Measurements from ENCODE around the gene PPP2R5C.
"Not testable (repeated sequence)": the region's sequence is repeated elsewhere in the genome, so short reads cannot be mapped to it uniquely, and the experiment has no call there.

PPP2R5C gene

GRCh38 chr14:101761032-101761880 lies at the start of gene PPP2R5C:
TSS of gene PPP2R5C (plus strand) at chr14:101761709. CDS start at chr14:101761894, 185 bp downstream.
- DNase-seq, result peak; percentile 82 to 87

DNA sequence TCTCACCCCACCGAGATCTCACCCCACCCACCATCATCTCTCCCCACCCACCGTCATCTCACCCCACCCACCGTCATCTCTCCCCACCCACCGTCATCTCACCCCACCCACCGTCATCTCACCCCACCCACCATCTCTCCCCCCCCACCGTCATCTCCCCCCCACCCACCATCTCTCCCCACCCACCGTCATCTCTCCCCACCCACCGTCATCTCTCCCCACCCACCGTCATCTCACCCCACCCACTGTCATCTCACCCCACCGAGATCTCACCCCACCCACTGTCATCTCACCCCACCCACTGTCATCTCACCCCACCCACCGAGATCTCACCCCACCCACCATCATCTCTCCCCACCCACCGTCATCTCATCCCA lies 49.7 kb upstream of the PPP2R5C start:
- not testable (repeated sequence) for DNase-seq

DNA sequence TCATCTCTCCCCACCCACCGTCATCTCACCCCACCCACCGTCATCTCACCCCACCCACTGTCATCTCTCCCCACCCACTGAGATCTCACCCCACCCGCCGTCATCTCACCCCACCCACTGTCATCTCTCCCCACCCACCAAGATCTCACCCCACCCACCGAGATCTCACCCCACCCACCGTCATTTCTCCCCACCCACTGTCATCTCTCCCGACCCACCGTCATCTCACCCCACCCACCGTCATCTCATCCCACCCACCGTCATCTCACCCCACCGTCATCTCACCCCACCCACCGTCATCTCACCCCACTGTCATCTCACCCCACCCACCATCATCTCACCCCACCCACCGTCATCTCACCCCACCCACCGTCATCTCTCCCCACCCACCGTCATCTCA lies 49.2 kb upstream of the PPP2R5C start:
- DNase-seq, result not testable (repeated sequence)

DNA sequence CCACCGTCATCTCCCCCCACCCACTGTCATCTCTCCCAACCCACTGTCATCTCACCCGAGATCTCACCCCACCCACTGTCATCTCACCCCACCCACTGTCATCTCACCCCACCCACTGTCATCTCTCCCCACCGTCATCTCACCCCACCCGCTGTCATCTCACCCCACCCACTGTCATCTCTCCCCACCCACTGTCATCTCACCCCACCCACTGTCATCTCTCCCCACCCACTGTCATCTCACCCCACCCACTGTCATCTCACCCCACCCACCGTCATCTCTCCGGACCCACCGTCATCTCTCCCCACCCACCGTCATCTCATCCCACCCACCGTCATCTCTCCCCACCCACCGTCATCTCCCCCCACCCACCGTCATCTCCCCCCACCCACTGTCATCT lies 48.4 kb upstream of the PPP2R5C start:
- DNase-seq, result not testable (repeated sequence)

DNA sequence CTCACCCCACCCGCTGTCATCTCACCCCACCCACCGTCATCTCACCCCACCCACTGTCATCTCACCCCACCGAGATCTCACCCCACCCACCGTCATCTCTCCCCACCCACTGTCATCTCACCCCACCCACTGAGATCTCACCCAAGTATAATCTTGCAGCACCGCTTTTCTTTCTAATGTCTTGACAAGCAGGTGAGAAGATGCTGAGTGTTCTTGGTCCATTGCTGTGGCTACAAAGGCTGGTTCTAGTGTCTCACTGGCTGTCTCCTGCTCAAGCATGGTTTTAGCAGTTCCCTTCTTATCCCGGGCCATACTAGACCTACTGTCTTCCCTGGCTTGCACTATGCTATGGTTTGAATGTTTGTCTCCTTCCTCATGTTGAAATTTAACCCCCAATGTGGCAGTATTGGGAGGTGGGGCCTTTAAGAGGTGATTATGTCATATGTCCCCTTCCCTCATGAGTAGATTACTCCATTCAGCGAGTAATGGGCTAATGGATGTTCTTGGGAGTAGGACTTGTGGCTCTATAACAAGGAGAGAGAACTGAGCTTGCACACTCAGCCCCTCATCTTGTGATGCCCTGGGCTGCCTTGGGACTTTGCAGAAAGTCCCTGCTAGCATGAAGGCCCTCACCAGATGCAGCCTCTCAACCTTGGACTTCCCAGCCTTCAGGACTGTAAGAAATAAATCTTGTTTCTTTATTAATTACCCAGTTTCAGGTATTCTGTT lies 47.7 kb upstream of the PPP2R5C start:
- DNase-seq, result no peak

GRCh38 chr14:101714394-101714793 lies 47.1 kb upstream of the PPP2R5C start:
- no peak for DNase-seq

GRCh38 chr14:101715210-101716076 lies 46.1 kb upstream of the PPP2R5C start:
- DNase-seq, result no peak

- no peak for DNase-seq
Observed at GRCh38 chr14:101716077-101716950, 45.2 kb upstream of the PPP2R5C start.

GRCh38 chr14:101716956-101717662 lies 44.4 kb upstream of the PPP2R5C start:
- no peak for DNase-seq

DNA sequence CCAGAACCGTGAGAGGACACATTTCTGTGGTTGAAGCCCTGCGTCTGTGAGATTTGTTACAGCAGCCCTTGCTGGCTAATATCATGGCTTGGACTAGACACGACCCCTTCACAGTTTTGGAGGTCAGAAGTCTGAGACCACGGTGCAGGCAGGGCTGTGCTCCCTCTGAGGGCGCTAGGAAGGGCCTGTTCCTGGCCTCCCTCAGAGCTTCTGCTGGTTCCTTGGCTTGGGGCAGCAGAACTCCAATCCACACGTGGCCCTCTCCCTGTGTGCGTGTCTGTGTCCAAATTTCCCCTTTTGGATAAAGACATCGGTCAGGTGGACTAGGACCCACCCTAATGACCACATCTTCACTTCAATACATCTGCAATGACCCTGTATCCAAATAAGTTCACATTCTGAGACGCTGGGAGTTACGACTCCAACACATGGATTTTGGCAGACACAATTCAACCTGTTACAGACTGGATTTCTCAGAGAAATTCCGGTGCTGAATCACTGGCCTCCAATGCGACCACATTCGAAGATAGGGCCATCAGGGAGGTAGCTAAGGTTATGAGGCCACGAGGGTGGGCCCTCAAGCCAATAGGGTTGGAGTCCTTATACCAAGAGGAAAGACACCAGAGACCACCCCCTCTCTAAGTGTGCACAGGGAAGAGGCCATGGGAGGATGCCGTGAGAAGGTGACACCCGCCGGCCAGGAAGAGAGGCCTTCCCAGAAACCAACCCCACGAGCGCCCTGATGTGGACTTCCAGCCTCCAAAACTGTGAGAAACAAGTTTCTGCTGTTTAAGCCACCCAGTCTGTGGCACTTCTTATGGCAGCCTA lies 43.6 kb upstream of the PPP2R5C start:
- no peak for DNase-seq

- DNase-seq, result no peak
Observed at GRCh38 chr14:101719045-101719645, 42.4 kb upstream of the PPP2R5C start.

GRCh38 chr14:101719708-101720107 lies 41.8 kb upstream of the PPP2R5C start:
- DNase-seq, result no peak

DNA sequence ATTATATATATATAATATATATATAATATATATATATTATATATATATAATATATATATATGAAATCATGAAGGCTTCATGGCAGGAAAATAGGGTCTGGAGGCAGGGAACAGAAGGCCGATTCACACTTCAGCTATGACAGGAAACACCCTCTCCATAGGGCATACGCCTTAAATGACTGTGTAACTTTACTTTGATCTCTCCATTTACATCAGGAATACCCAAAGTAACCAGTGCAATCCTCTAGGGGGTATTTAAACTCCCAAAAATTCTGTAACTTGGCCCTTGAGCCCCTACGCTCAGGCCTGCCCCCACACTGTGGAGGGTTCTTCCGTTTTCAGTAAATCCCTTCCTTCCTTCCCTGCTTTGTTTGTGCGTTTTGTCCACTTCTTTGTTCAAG lies 40.4 kb upstream of the PPP2R5C start:
- DNase-seq, result no peak

- peak; percentile 35 to 76 for DNase-seq
Observed at GRCh38 chr14:101721951-101722661, 39.4 kb upstream of the PPP2R5C start.

GRCh38 chr14:101723061-101723595 lies 38.4 kb upstream of the PPP2R5C start:
- DNase-seq, result no peak

DNA sequence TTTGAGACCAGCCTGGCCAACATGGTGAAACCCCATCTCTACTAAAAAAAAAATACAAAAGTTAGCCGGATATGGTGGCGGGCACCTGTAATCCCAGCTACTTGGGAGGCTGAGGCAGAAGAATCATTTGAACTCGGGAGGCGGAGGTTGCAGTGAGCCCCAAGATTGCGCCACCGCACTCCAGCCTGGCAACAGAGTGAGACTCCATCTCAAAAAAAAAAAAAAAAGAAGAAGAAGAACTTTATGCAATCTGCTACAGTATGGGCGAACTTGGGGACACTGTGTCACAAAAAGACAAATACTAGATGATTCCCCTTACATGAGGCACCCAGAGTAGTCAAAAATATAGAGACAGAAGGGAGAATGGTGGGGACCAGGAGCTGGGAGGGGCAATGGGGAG lies 35.9 kb upstream of the PPP2R5C start:
- DNase-seq, result not testable (repeated sequence)

DNA sequence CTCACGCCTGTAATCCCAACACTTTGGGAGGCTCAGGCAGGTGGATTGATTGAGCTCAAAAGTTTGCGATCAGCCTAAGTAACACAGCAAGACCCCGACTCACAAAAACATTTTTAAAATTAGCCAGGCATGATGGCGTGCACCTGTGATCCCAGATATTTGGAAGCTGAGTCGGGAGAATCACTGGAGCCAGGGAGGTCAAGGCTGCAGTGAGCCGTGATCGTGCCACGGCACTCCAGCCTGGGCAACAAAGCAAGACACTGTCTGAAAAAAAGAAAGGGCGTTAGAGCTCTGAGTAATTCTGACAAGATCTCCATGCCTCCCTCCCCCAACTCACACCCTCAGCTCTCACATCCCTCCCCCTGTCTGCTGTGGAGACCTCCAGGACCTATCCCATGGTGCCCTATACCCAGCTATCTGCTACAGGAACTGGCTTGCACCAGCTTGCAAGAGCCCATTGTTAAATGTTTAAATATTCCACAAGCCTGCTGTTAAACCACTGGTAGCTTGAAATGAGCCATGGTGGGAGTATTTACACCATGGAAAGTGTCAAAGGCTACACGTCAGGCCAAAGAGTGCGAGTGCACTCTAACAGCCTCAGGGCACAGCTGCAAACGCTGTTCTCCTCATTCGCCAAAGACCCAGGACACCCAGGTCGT lies 35.1 kb upstream of the PPP2R5C start:
- DNase-seq, result no peak

GRCh38 chr14:101726954-101727302 lies 34.6 kb upstream of the PPP2R5C start:
- no peak for DNase-seq

Data from stimulated activated CD4-positive, alpha-beta T cell treated with anti-CD3 and anti-CD28 coated beads, Interleukin-4, amount 100 ng/mL, for 4 hours (primary cell).